Umbilical cord (tissue), 2 donors: Measurements from ENCODE around the gene C1orf122. TPM values are rescaled to one million over a fixed set of nuclear protein-coding genes. Genes with fewer than 3 reads are reported as not detected.
"Not testable (repeated sequence)": the region's sequence is repeated elsewhere in the genome, so short reads cannot be mapped to it uniquely, and the experiment has no call there.

Source experiments
- DNase-seq: peaks from one replicate; pipeline ENCODE4 v3.0.0-alpha.2; 2015; ENCODE audit warnings: low spot score
- total RNA-seq: library from RNA; depleted of rRNA; stranded (reverse); fragments of >200 nt; gene quantifications from one replicate; pipeline ENCODE4 v1.2.3, GENCODE V29; 2014; ENCODE audit warnings: low replicate concordance; ENCODE audit not compliant: insufficient read depth

Gene C1orf122
- 18.8 TPM for total RNA-seq

- peak; percentile 95 for DNase-seq
Observed at GRCh38 chr1:37807555-37808368, at the start of gene C1orf122, which contains the start of gene YRDC. Gene C1orf122, plus strand, starts transcription at chr1:37807790. Its CDS starts 615 bp downstream, at chr1:37808405. Gene YRDC, minus strand, starts transcription at chr1:37808208. Its CDS starts 28 bp downstream, at chr1:37808180.

- DNase-seq, result no peak
Observed at GRCh38 chr1:37759451-37759850, 48.1 kb upstream of the C1orf122 start.

GRCh38 chr1:37761416-37762095 lies 46.0 kb upstream of the C1orf122 start:
- DNase-seq, result no peak

- no peak for DNase-seq
Observed at GRCh38 chr1:37762516-37762915, 45.1 kb upstream of the C1orf122 start.

GRCh38 chr1:37763791-37764413 lies 43.7 kb upstream of the C1orf122 start:
- no peak for DNase-seq

GRCh38 chr1:37764414-37764825 lies 43.2 kb upstream of the C1orf122 start:
- peak; percentile 48 for DNase-seq

- DNase-seq, result no peak
Observed at GRCh38 chr1:37764888-37765441, 42.6 kb upstream of the C1orf122 start, which contains the start of gene EPHA10. Gene EPHA10, minus strand, starts transcription at chr1:37765120. Its CDS starts 54 bp downstream, at chr1:37765066.

GRCh38 chr1:37765916-37766664 lies 41.5 kb upstream of the C1orf122 start:
- no peak for DNase-seq

GRCh38 chr1:37767488-37767887 lies 40.1 kb upstream of the C1orf122 start:
- DNase-seq, result no peak

GRCh38 chr1:37771440-37771839 lies 36.1 kb upstream of the C1orf122 start:
- not testable (repeated sequence) for DNase-seq

- no peak for DNase-seq
Observed at GRCh38 chr1:37776946-37777516, 30.6 kb upstream of the C1orf122 start.

GRCh38 chr1:37778654-37779053 lies 28.9 kb upstream of the C1orf122 start:
- DNase-seq, result no peak

- DNase-seq, result no peak
Observed at GRCh38 chr1:37782491-37782890, 25.1 kb upstream of the C1orf122 start.

- DNase-seq, result no peak
Observed at GRCh38 chr1:37792943-37793686, 14.5 kb upstream of the C1orf122 start.

- peak; percentile 37 for DNase-seq
Observed at GRCh38 chr1:37793773-37794371, 13.7 kb upstream of the C1orf122 start, which contains the start of gene MANEAL. Gene MANEAL, plus strand, starts transcription at chr1:37793847. Its CDS starts 336 bp downstream, at chr1:37794183.

GRCh38 chr1:37794372-37795339 lies 12.9 kb upstream of the C1orf122 start:
- DNase-seq, result no peak

GRCh38 chr1:37795340-37796125 lies 12.1 kb upstream of the C1orf122 start:
- peak; percentile 50 for DNase-seq
